22Rv1 (cell line): ENCODE measurements around the gene HDAC5.
"Not testable (repeated sequence)": the region's sequence is repeated elsewhere in the genome, so short reads cannot be mapped to it uniquely, and the experiment has no call there.

Experiments
- CTCF ChIP-seq: fragments of 450-650 bp; IDR thresholded peaks from 2 replicates; pipeline ENCODE4 v1.5.1; 2017; ENCODE audit warnings: mild to moderate bottlenecking
- ZFX ChIP-seq: fragments of 450-650 bp; IDR thresholded peaks from 2 replicates; pipeline ENCODE4 v1.6.1; 2017; ENCODE audit warnings: antibody characterized with exemption, borderline replicate concordance

GRCh38 chr17:44149066-44149465 is 25.6 kb upstream of the HDAC5 start:
- not testable (repeated sequence) for TF ChIP-seq CTCF, ZFX
